Right lobe of liver (tissue), 4 donors: Measurements from ENCODE around the gene ANKRD44.

Experiments used
- POLR2A ChIP-seq: fragments of 450-650 bp; IDR thresholded peaks from one replicate; pipeline ENCODE4 v1.6.1; 2017; ENCODE audit warnings: antibody characterized with exemption, mild to moderate bottlenecking
- TF ChIP-seq, protein P1 (sequence below), 4 donors: fragments of 200-600 bp in 3 of 4; fragments of 450-650 bp in 1 of 4; IDR thresholded peaks; one replicate each; pipeline versions ENCODE4 v1.5.1 to v1.8.0; 2016 to 2022; ENCODE audit warnings: antibody characterized with exemption in 4 of 4, mild to moderate bottlenecking in 2 of 4
- donor health status: DM: no; HTN: no; CAD: no.
- donor health status: DM: no; HTN: no; CAD: no.
- donor health status: DM: no; HTN: yes; CAD: no.

DNA sequence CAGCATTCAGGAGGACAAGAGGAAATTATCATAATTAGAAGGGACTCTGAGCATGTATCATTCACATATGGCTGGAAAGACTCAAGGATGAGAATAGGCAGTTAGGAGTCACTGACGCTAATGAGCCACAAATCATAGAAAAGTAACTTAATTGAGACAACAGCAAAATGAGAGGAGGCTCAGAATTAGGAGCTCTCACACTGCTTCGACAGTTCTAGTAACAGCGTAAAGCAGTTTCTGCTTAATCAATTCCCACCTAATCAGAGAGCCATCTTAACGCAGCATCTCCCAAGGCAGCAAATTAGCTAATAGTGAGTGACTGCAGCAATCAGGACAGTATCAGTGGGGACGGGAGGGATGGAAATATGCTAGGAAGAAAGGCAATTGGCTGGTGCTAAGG is 32.8 kb downstream of the ANKRD44 start:
- TF ChIP-seq, protein P1, sequence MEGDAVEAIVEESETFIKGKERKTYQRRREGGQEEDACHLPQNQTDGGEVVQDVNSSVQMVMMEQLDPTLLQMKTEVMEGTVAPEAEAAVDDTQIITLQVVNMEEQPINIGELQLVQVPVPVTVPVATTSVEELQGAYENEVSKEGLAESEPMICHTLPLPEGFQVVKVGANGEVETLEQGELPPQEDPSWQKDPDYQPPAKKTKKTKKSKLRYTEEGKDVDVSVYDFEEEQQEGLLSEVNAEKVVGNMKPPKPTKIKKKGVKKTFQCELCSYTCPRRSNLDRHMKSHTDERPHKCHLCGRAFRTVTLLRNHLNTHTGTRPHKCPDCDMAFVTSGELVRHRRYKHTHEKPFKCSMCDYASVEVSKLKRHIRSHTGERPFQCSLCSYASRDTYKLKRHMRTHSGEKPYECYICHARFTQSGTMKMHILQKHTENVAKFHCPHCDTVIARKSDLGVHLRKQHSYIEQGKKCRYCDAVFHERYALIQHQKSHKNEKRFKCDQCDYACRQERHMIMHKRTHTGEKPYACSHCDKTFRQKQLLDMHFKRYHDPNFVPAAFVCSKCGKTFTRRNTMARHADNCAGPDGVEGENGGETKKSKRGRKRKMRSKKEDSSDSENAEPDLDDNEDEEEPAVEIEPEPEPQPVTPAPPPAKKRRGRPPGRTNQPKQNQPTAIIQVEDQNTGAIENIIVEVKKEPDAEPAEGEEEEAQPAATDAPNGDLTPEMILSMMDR (IDR thresholded peaks at IDR 0.05) = no peak
- no peak for TF ChIP-seq POLR2A
